Neural crest cell (in vitro differentiated cells): ENCODE measurements around the gene DDX5. TPM values are rescaled to one million over a fixed set of nuclear protein-coding genes. Genes with fewer than 3 reads are reported as not detected.

Experiments used
- DNase-seq: peaks from one replicate; pipeline ENCODE4 v3.0.0; 2021; ENCODE audit warnings: low read depth, mixed read lengths, low spot score
- H3K27ac Mint-ChIP-seq: one replicate; pipeline ENCODE4 v1.8.0; 2021; ENCODE audit warnings: mild to moderate bottlenecking, mixed read lengths; ENCODE audit not compliant: unreplicated experiment
- H3K27me3 Mint-ChIP-seq: 2 replicates; pipeline ENCODE4 v1.8.0; 2021; ENCODE audit warnings: low read depth, mild to moderate bottlenecking, mixed read lengths
- H3K36me3 Mint-ChIP-seq: 2 replicates; pipeline ENCODE4 v1.8.0; 2021; ENCODE audit warnings: low read depth, mild to moderate bottlenecking, mixed read lengths
- H3K4me1 Mint-ChIP-seq: 2 replicates; pipeline ENCODE4 v1.8.0; 2021; ENCODE audit warnings: mixed read lengths
- H3K4me3 Mint-ChIP-seq: one replicate; pipeline ENCODE4 v1.8.0; 2021; ENCODE audit warnings: mild to moderate bottlenecking, mixed read lengths
- H3K9me3 Mint-ChIP-seq: 2 replicates; pipeline ENCODE4 v1.8.0; 2021; ENCODE audit warnings: mixed read lengths
- total RNA-seq: library from RNA; stranded (reverse); gene quantifications from 2 replicates; pipeline ENCODE4 v1.2.1, GENCODE V29; 2021
- TF ChIP-seq, protein P1 (sequence below): fragments of 200-600 bp; sonication (generic); conservative IDR thresholded peaks from 2 replicates; pipeline ENCODE4 v1.5.0; 2021; ENCODE audit warnings: antibody characterized with exemption, mild to moderate bottlenecking

Gene DDX5
- total RNA-seq, 1 donor from 2014 or later, result 905 TPM

DNA sequence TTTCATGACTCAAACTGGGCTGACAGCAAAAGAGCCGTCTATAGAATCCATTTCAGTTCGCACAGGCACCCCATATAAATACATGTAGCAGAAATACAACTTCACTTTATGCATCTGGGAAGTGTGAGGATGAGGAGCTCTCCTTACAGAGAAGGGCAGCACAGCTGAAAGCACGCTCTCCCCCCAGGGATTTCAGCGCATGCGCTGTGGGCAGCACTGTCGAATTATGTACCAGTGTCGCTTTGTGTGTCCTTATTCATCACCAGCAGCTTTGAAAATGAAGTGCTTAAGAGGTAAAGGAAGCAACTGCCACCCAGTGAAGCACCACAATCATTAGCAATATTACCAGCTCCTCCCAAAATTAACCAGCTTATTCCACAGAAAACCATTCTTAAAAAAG, 40.6 kb upstream of the DDX5 start:
- Mint-ChIP-seq H3K9me3 (no peaks in the 10 kb centered on the region), H3K4me3 (no peak overlapping the region), H3K27ac (no peak overlapping the region), H3K27me3 (no peaks in the 10 kb centered on the region), H3K36me3 (peaks cover 12% of the 10 kb centered on the region), H3K4me1 (peaks cover 9% of the 10 kb centered on the region)
- DNase-seq, result no peak
- TF ChIP-seq, protein P1, sequence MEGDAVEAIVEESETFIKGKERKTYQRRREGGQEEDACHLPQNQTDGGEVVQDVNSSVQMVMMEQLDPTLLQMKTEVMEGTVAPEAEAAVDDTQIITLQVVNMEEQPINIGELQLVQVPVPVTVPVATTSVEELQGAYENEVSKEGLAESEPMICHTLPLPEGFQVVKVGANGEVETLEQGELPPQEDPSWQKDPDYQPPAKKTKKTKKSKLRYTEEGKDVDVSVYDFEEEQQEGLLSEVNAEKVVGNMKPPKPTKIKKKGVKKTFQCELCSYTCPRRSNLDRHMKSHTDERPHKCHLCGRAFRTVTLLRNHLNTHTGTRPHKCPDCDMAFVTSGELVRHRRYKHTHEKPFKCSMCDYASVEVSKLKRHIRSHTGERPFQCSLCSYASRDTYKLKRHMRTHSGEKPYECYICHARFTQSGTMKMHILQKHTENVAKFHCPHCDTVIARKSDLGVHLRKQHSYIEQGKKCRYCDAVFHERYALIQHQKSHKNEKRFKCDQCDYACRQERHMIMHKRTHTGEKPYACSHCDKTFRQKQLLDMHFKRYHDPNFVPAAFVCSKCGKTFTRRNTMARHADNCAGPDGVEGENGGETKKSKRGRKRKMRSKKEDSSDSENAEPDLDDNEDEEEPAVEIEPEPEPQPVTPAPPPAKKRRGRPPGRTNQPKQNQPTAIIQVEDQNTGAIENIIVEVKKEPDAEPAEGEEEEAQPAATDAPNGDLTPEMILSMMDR, result no peak

DNA sequence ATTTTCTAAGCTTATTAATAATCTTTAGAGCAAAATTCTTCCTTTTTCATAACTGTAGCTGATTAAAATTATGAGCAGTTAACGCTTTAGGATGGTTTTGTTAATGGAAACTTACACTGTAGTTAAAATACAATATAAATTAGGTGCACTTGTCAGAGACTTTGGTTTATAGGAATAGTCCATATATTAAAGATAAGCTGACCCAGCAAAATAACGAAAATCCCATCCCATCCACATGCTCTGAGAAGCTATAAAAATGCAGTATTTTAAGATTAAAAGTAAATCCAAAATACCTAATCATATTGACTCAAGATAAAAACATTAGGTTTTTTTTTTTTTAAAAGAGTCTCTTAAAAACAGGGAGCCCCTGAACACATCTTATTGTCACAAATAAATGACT, 38.7 kb upstream of the DDX5 start:
- no peak for DNase-seq
- no peak overlapping the region for H3K4me3 Mint-ChIP-seq
- peaks cover 4% of the 10 kb centered on the region for H3K4me1 Mint-ChIP-seq
- H3K9me3 Mint-ChIP-seq, result no peaks in the 10 kb centered on the region
- peaks cover 12% of the 10 kb centered on the region for H3K36me3 Mint-ChIP-seq
- TF ChIP-seq, protein P1, result no peak
- no peaks in the 10 kb centered on the region for H3K27me3 Mint-ChIP-seq
- no peak overlapping the region for H3K27ac Mint-ChIP-seq

DNA sequence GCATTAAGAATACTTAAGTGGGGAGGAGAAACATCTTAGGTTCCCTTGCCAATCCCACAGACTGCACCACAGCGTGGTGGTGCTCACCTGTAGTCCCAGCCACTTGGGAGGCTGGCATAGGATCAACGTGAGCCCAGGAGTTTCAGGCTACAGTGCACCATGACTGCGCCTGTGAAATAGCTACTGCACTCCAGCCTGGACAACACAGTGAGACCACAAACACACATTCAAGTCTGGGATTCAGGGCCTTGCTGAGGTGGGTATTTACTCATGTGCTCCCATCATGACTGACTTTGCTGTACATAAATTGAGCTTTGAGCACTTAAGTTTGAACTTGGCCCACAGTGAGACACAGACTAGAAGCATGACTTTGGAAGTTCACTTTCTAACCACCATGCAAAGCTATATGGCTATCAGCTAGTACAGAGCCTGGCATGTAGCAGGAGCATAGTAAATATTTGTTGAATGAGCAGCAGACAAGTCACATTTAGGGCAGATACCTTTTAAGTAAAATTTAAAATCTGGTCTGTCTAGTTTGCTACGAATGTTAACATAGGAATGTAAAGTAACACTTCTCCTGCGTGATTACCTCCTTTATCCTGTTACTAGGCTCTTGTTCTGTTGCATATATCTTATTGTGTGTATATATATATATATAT, 34.2 kb upstream of the DDX5 start:
- Mint-ChIP-seq H3K4me3 (no peak overlapping the region), H3K36me3 (peaks cover 13% of the 10 kb centered on the region), H3K27me3 (no peaks in the 10 kb centered on the region), H3K4me1 (no peaks in the 10 kb centered on the region), H3K27ac (no peak overlapping the region), H3K9me3 (no peaks in the 10 kb centered on the region)
- DNase-seq, result no peak
- TF ChIP-seq, protein P1, result no peak

DNA sequence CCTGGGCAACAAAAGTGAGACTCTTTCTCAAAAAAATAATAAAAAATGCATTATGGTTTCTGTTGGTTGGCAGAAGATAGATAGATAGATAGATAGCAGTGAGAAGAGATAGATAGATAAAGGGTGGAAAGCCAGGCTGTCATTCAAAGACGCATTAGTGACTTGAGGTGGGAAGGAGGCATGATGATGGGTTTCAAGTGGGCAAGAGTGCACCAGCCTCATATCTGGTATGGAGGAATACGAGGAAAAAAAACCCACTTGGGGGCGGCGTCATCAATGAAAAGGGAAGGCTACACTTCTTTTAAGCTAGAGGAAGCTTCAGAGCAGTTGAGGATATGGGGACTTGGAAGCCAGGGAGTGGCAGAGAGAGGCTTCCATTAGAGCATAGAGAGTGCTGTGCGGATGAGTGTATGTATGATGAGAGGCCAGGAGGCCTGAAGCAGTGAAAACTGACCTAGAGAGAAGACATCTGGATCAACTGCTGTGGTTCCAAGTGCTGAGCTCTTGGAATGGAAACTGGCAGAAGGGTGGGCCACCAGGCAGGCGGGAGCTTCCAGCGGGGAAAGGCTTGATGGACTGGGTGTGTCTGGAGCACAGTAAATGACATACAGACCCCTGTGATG, 32.5 kb upstream of the DDX5 start:
- Mint-ChIP-seq H3K36me3 (peaks cover 11% of the 10 kb centered on the region), H3K27ac (no peak overlapping the region), H3K9me3 (no peaks in the 10 kb centered on the region), H3K27me3 (no peaks in the 10 kb centered on the region), H3K4me1 (no peaks in the 10 kb centered on the region), H3K4me3 (no peak overlapping the region)
- DNase-seq, result no peak
- TF ChIP-seq, protein P1, result no peak

DNA sequence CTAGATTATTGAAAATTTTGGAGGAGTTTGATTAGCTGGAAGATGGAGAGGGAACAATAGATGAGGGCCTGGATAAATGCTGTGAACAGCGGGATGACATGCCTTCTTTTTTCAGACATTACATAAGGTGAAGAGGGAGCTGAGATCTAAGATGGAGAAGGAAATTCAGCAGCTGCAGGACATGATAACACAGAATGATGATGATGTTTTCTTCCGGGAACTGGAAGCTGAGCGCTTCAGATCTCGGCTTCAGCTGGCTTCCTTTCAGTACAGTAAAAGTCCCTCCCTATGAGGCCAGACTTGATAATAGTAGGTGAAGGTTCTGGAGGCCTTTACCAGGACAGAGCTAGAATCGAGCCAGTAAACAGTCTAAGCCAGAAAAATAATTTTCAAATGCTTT, 31.4 kb upstream of the DDX5 start:
- no peak overlapping the region for H3K27ac Mint-ChIP-seq
- H3K4me3 Mint-ChIP-seq, result no peak overlapping the region
- H3K9me3 Mint-ChIP-seq, result no peaks in the 10 kb centered on the region
- H3K4me1 Mint-ChIP-seq, result no peaks in the 10 kb centered on the region
- H3K36me3 Mint-ChIP-seq, result peaks cover 19% of the 10 kb centered on the region
- H3K27me3 Mint-ChIP-seq, result no peaks in the 10 kb centered on the region
- DNase-seq, result no peak
- TF ChIP-seq, protein P1, result no peak
